Measurements from ENCODE around the gene EXOG. TPM values are rescaled to one million over a fixed set of nuclear protein-coding genes. Genes with fewer than 3 reads are reported as not detected.

Gene EXOG
- total RNA-seq, 4 donors from 2014 or later, result 5.8 to 12.9 (median 9.0) TPM

GRCh38 chr3:38478901-38479300 lies 17.2 kb upstream of the EXOG start:
- ATAC-seq (ENCODE audit: low FRiP score), result no peak
- no peak for DNase-seq (ENCODE audit: low spot score)
- TF ChIP-seq CTCF (IDR thresholded peaks at IDR 0.05), result no peak

GRCh38 chr3:38479431-38480092 lies 16.6 kb upstream of the EXOG start:
- DNase-seq (ENCODE audit: low spot score) (no peak), ATAC-seq (ENCODE audit: low FRiP score) (peak; percentile 90)
- no peak for TF ChIP-seq CTCF (IDR thresholded peaks at IDR 0.05)

GRCh38 chr3:38480093-38480445 lies 16.1 kb upstream of the EXOG start:
- no peak for DNase-seq (ENCODE audit: low spot score)
- no peak for TF ChIP-seq CTCF (IDR thresholded peaks at IDR 0.05)
- no peak for ATAC-seq (ENCODE audit: low FRiP score)

GRCh38 chr3:38480930-38481329 lies 15.2 kb upstream of the EXOG start:
- ATAC-seq (ENCODE audit: low FRiP score) (no peak), DNase-seq (ENCODE audit: low spot score) (no peak)
- TF ChIP-seq CTCF (IDR thresholded peaks at IDR 0.05), result no peak

- no peak for TF ChIP-seq CTCF (IDR thresholded peaks at IDR 0.05)
- no peak for ATAC-seq (ENCODE audit: low FRiP score)
- no peak for DNase-seq (ENCODE audit: low spot score)
Observed at GRCh38 chr3:38482951-38483350, 13.2 kb upstream of the EXOG start.

GRCh38 chr3:38487323-38487722 lies 8.8 kb upstream of the EXOG start:
- TF ChIP-seq CTCF (IDR thresholded peaks at IDR 0.05), result no peak
- no peak for ATAC-seq (ENCODE audit: low FRiP score)
- DNase-seq (ENCODE audit: low spot score), result no peak

- TF ChIP-seq CTCF (IDR thresholded peaks at IDR 0.05), result no peak
- ATAC-seq (ENCODE audit: low FRiP score), result no peak
- no peak for DNase-seq (ENCODE audit: low spot score)
Observed at GRCh38 chr3:38488949-38489348, 7.2 kb upstream of the EXOG start.
